RKO (cell line): ENCODE measurements around the gene ERICH4.
"Not testable (repeated sequence)": the region's sequence is repeated elsewhere in the genome, so short reads cannot be mapped to it uniquely, and the experiment has no call there.

ENCODE experiments used
- DNase-seq: peaks from one replicate; pipeline ENCODE4 v3.0.0-alpha.2; 2016; ENCODE audit warnings: low spot score

ERICH4 gene

DNA sequence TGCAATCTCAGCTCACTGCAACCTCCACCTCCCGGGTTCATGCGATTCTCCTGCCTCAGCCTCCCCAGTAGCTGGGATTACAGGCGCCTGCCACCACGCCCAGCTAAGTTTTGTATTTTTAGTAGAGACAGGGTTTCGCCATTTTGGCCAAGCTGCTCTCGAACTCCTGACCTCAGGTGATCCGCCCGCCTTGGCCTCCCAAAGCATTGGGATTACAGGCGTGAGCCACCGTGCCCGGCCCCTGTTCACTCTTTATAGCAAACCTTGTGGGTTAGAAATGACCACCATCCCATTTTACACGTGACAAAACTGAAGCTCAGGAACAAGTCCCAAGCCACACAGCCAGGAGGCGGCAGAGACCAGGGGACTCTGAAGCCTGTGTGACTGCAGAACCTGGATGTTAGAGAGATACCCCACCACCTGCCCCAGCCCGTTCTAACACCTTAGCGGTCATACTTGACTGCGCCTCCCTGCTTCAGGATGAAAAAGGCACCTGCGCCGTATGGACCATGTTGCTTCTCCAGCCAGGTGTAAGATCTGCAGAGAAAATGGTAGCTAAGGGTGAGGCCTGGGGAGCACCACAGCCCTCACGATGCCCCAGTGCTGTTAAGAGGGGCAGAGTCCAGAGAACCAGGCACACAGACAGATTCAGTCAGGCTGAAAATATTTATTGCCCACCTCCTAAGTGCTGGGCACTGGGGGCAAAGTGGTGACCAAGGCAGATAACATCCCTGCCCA, 6.9 kb upstream of the ERICH4 start:
- no peak for DNase-seq

GRCh38 chr19:41436674-41436951, 6.3 kb upstream of the ERICH4 start:
- no peak for DNase-seq

GRCh38 chr19:41437944-41438574, 4.9 kb upstream of the ERICH4 start:
- no peak for DNase-seq

GRCh38 chr19:41439441-41440222, 3.3 kb upstream of the ERICH4 start, which contains the start of gene DMAC2:
Gene DMAC2 (minus strand): TSS chr19:41439912. CDS start chr19:41439899, 13 bp downstream.
- peak; percentile 98 for DNase-seq

DNA sequence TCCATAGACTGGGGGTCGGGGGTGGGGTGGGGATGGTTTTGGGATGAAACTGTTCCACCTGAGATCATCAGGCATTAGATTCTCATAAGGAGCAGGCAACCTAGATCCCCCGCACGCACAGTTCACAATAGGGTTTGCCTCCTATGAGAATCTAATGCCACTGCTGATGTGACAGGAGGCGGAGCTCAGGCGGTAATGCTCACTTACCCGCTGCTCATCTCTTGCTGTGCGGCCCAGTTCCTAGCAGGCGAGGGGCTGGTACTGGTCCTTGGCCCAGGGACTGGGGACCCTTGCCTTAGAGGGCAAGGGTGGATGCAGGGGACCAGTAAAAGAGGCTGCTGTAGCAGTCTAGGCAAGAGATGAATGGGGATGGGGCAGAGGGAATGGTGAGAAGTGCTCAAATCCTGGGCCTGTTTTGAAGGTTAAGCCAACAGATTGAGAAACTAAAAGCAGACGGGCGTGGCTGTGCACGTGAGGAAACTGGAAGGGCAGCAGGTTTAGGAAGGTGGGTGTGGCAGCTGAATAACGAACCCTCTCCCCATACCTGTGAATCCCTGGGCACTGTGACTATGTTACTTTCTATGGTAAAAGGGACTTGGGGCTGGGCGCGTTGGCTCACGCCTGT, 1.5 kb upstream of the ERICH4 start:
- DNase-seq: no peak

GRCh38 chr19:41443813-41444455, 978 bp downstream of the ERICH4 start:
- DNase-seq: no peak

GRCh38 chr19:41445575-41445974, 2.6 kb downstream of the ERICH4 start:
- DNase-seq: no peak

- no peak for DNase-seq
Measured at GRCh38 chr19:41447732-41448332, 4.9 kb downstream of the ERICH4 start.

- peak; percentile 57 for DNase-seq
Measured at GRCh38 chr19:41449079-41449864, 6.3 kb downstream of the ERICH4 start.

DNA sequence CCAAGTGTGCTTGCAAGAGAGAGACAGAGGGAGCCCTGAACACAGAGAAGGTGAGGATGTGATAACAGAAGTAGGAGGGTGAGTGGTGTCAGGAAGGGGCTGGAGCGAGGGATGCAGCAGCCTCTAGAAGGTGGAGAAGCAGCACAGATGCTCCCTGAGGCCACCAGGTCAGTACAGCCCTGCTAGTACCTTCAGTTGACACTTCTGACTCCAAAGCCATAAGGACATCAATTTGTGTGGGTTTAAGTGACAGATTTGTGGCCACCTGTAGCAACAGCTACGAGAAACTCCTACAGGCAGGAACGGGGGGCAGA, 6.9 kb downstream of the ERICH4 start:
- DNase-seq: no peak

DNA sequence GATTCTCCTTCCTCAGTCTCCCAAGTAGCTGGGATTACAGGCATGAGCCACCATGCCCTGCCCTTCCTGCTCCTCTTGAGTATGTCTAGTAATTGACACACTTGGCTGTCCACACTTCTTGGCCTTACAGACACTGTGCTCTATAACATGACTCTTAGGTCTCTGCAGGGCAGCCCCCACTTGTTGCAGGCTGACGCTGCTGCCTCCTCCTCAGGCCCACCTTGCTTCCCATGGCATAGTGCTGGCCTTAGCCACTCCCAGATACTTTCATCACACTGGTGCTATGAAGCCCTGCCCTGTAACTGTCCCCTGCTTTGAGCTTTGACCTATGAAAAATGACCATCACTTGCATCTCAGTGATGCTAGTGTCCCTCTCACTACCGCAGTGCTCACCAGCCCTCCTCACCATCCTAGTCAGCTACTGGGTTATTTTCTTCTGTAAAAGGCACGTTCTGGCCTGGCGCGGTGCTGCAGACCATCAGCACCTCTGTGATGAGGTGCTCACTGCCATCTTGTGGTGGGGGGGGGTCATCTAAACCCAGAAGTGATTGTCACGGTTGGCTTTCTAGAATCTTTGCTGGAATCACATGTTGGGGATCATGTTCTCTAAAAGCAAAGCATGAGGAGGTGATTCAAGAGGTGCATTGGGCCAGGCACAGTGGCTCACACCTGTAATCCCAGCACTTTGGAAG, 9.8 kb downstream of the ERICH4 start:
- no peak for DNase-seq

DNA sequence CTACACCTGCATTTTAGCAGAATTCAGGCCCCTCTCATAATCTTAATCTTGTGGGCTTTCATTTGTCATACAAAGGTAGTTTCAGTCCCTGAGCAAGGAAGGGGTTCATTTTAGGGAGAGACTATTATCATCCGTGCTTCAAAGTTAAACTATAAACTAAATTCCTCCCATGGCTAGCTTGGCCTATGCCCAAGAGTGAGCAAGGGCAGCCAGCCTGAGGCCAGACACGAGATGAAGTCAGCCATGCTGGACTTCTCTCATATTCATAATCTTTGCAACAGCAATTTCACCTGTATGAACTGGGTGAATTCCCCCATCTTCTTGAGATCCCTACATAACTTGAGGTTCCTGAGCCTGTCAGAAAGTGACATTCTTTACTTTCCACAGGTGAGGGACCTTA, 13.0 kb downstream of the ERICH4 start:
- DNase-seq: no peak

DNA sequence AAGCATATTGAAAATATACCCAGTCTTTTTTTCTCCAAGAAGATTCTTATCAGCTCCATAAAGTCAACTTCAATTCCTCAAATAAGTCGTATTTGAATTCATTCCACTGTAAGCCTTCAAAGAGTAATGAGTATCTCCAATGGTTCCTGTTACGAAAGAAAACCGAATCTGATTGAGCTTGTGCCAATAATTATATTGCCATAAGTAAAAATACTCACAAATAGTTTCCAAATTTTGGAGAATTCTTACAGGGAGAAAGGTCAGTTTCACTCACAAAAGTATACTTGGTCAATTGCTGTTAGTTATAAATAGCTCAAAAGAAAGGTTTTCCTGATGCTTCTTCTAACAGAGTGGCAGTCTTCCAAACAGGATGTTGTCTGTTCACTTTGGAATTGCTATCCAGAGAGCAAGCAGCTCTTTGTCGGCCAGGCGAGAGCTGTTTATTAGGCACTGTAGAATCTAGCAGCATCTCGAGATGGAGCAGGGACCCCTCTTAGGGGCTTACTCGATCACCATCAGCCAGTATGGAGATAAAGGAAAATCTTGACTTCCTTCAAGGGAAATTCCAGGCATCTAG, 13.5 kb downstream of the ERICH4 start:
- DNase-seq: no peak

- DNase-seq: no peak
Measured at GRCh38 chr19:41457241-41457640, 14.3 kb downstream of the ERICH4 start.

GRCh38 chr19:41462497-41462896, 19.5 kb downstream of the ERICH4 start:
- no peak for DNase-seq

DNA sequence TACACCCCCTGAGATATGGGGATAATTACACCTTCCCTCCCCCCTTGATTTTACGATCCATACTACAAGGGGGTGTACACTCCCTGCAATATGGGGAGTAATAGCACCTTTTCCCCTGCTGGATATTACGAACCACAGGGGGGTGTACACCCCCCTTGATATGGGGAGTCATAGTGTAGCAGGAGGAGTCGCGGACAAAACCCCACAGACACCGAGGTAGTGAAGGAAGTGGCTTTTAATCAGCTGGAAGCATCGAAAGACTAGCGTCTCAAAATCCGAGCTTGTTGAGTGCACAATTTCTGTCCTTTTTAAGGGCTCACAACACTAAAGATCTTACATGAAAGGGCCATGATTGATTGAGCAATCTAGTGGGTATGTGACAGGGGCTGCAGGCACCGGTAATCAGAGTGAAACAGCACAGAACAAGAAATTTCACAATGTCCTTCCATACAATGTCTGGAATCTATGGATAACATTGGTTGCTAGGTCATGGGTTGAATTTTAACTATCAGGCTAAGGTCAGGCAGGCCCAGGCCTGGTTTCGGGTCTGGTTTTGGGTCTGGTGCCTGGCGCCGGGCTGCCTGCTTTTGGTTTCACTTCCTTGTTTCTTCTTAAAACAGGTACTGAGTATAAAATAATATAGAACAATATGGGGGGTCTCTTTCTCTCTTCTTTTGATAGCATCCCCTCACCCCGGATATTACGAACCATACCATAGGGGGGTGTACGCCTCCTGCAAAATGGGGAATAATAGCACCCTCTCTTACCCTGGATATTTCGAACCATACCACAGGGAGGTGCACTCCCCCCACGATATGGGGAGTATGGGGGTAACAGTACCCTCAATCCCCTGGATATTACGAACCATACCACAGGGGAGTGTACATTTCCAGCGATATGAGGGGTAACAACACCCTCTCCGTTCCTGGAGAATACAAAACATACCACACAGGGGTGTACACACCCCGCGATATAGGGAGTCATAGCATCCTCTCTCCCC, 20.6 kb downstream of the ERICH4 start:
- DNase-seq: not testable (repeated sequence)

- no peak for DNase-seq
Measured at GRCh38 chr19:41476583-41476982, 33.6 kb downstream of the ERICH4 start.

- no peak for DNase-seq
Measured at GRCh38 chr19:41478171-41478570, 35.2 kb downstream of the ERICH4 start.
